ENCODE results near the gene STAG1. TPM values are rescaled to one million over a fixed set of nuclear protein-coding genes. Genes with fewer than 3 reads are reported as not detected.
A peak's percentile ranks its signal among the peaks of the same experiment; 100 is the strongest.
"Not testable (repeated sequence)": the region's sequence is repeated elsewhere in the genome, so short reads cannot be mapped to it uniquely, and the experiment has no call there.

Gene STAG1
- total and polyA plus RNA-seq, 2 of the 13 experiments (the other 11 are each of a cell fraction or from before 2014, with no cell fraction given), result 6.2 to 25.9 TPM

DNA sequence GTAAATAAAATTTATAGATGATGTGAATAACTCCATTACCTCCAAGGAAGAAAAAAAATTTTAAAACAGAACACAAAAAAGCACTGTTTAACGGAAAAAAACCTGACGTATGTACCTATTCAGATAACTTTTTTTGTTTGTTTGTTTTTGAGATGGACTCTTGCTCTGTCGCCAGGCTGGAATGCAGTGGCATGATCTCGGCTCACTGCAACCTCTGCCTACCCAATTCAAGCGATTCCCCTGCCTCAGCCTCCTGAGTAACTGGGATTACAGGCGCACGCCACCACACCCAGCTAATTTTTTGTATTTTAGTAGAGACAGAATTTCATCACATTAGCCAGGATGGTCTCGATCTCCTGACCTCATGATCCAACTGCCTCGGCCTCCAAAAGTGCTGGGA lies 40.3 kb downstream of the STAG1 start (continued):
- peak; percentile 26; the same call in 1 of the 2 replicates for TF ChIP-seq CREB1 (IDR thresholded peaks at IDR 0.05)
- not testable (repeated sequence) for TF ChIP-seq CREB1 (CRISPR knock-in tag; IDR thresholded peaks at IDR 0.05); EP300 (CRISPR knock-in tag; IDR thresholded peaks at IDR 0.05; ENCODE audit: borderline replicate concordance); SOX13 (IDR thresholded peaks at IDR 0.05); SOX6 (IDR thresholded peaks at IDR 0.05)
- TF ChIP-seq ZNF614 (CRISPR knock-in tag; IDR thresholded peaks at IDR 0.05; ENCODE audit: borderline replicate concordance), result 0 out of 2 replicates have a peak, but pooled peaks have one; percentile 17
- TF ChIP-seq REPIN1 (CRISPR knock-in tag; IDR thresholded peaks at IDR 0.05; ENCODE audit: borderline replicate concordance, low read depth), result peak; percentile 33; the same call in 1 of the 2 replicates
- TF ChIP-seq THAP11 (CRISPR knock-in tag; IDR thresholded peaks at IDR 0.05), result peak; percentile 25; the same call in 1 of the 2 replicates
- TF ChIP-seq TEAD3 (CRISPR knock-in tag; optimal IDR thresholded peaks at IDR 0.05; ENCODE audit: borderline replicate concordance), result peak; percentile 97
- peak; percentile 86 for TF ChIP-seq ZBTB38 (CRISPR knock-in tag; IDR thresholded peaks at IDR 0.05)
- peak; percentile 25; the same call in 1 of the 2 replicates for TF ChIP-seq NCOA2 (CRISPR knock-in tag; IDR thresholded peaks at IDR 0.05)
- TF ChIP-seq EP300 (IDR thresholded peaks at IDR 0.05; ENCODE audit: low read depth in 2 of 2, low read length in 2 of 2), result peak in 1 of 2 experiments; percentile 52; a peak in 2 of 4 replicates
- TF ChIP-seq ZNF24 (IDR thresholded peaks at IDR 0.05), result peak; percentile 34; the same call in 1 of the 2 replicates
- 0 out of 2 replicates have a peak, but pooled peaks have one; percentile 29 for TF ChIP-seq MED1 (CRISPR knock-in tag; IDR thresholded peaks at IDR 0.05)
- TF ChIP-seq SOX13 (CRISPR knock-in tag; conservative IDR thresholded peaks at IDR 0.05 in 1 of 2, IDR thresholded peaks at IDR 0.05 in 1 of 2), result peak in 1 of 2 experiments; percentile 42; a peak in 1 of 4 replicates
- TF ChIP-seq, protein P1, sequence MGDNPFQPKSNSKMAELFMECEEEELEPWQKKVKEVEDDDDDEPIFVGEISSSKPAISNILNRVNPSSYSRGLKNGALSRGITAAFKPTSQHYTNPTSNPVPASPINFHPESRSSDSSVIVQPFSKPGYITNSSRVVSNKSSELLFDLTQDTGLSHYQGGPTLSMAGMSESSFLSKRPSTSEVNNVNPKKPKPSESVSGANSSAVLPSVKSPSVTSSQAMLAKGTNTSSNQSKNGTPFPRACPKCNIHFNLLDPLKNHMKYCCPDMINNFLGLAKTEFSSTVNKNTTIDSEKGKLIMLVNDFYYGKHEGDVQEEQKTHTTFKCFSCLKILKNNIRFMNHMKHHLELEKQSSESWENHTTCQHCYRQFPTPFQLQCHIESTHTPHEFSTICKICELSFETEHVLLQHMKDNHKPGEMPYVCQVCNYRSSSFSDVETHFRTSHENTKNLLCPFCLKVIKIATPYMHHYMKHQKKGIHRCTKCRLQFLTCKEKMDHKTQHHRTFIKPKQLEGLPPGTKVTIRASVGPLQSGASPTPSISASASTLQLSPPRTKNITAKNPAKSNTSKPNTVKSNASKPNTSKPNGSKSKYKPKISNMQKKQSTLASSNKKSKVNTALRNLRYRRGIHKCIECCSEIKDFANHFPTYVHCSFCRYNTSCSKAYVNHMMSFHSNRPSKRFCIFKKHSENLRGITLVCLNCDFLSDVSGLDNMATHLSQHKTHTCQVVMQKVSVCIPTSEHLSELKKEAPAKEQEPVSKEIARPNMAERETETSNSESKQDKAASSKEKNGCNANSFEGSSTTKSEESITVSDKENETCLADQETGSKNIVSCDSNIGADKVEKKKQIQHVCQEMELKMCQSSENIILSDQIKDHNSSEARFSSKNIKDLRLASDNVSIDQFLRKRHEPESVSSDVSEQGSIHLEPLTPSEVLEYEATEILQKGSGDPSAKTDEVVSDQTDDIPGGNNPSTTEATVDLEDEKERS (CRISPR knock-in tag; IDR thresholded peaks at IDR 0.05), result peak; percentile 100
- TF ChIP-seq CBX5 (CRISPR knock-in tag; IDR thresholded peaks at IDR 0.05; ENCODE audit: borderline replicate concordance), result peak; percentile 84; the same call in 1 of the 2 replicates
- TF ChIP-seq, protein P2, sequence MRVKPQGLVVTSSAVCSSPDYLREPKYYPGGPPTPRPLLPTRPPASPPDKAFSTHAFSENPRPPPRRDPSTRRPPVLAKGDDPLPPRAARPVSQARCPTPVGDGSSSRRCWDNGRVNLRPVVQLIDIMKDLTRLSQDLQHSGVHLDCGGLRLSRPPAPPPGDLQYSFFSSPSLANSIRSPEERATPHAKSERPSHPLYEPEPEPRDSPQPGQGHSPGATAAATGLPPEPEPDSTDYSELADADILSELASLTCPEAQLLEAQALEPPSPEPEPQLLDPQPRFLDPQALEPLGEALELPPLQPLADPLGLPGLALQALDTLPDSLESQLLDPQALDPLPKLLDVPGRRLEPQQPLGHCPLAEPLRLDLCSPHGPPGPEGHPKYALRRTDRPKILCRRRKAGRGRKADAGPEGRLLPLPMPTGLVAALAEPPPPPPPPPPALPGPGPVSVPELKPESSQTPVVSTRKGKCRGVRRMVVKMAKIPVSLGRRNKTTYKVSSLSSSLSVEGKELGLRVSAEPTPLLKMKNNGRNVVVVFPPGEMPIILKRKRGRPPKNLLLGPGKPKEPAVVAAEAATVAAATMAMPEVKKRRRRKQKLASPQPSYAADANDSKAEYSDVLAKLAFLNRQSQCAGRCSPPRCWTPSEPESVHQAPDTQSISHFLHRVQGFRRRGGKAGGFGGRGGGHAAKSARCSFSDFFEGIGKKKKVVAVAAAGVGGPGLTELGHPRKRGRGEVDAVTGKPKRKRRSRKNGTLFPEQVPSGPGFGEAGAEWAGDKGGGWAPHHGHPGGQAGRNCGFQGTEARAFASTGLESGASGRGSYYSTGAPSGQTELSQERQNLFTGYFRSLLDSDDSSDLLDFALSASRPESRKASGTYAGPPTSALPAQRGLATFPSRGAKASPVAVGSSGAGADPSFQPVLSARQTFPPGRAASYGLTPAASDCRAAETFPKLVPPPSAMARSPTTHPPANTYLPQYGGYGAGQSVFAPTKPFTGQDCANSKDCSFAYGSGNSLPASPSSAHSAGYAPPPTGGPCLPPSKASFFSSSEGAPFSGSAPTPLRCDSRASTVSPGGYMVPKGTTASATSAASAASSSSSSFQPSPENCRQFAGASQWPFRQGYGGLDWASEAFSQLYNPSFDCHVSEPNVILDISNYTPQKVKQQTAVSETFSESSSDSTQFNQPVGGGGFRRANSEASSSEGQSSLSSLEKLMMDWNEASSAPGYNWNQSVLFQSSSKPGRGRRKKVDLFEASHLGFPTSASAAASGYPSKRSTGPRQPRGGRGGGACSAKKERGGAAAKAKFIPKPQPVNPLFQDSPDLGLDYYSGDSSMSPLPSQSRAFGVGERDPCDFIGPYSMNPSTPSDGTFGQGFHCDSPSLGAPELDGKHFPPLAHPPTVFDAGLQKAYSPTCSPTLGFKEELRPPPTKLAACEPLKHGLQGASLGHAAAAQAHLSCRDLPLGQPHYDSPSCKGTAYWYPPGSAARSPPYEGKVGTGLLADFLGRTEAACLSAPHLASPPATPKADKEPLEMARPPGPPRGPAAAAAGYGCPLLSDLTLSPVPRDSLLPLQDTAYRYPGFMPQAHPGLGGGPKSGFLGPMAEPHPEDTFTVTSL (CRISPR knock-in tag; IDR thresholded peaks at IDR 0.05; ENCODE audit: borderline replicate concordance), result peak; percentile 78; the same call in 1 of the 2 replicates
- 0 out of 2 replicates have a peak, but pooled peaks have one; percentile 42 for TF ChIP-seq ZNF3 (CRISPR knock-in tag; IDR thresholded peaks at IDR 0.05)
- TF ChIP-seq SOX6 (CRISPR knock-in tag; IDR thresholded peaks at IDR 0.05), result peak; percentile 59
- TF ChIP-seq, protein P3, sequence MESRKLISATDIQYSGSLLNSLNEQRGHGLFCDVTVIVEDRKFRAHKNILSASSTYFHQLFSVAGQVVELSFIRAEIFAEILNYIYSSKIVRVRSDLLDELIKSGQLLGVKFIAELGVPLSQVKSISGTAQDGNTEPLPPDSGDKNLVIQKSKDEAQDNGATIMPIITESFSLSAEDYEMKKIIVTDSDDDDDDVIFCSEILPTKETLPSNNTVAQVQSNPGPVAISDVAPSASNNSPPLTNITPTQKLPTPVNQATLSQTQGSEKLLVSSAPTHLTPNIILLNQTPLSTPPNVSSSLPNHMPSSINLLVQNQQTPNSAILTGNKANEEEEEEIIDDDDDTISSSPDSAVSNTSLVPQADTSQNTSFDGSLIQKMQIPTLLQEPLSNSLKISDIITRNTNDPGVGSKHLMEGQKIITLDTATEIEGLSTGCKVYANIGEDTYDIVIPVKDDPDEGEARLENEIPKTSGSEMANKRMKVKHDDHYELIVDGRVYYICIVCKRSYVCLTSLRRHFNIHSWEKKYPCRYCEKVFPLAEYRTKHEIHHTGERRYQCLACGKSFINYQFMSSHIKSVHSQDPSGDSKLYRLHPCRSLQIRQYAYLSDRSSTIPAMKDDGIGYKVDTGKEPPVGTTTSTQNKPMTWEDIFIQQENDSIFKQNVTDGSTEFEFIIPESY (CRISPR knock-in tag; IDR thresholded peaks at IDR 0.05), result peak; percentile 90

Measured in HepG2 (cell line).